Measurements from ENCODE around the gene IER3.

Gene IER3, protein sequence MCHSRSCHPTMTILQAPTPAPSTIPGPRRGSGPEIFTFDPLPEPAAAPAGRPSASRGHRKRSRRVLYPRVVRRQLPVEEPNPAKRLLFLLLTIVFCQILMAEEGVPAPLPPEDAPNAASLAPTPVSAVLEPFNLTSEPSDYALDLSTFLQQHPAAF

DNA sequence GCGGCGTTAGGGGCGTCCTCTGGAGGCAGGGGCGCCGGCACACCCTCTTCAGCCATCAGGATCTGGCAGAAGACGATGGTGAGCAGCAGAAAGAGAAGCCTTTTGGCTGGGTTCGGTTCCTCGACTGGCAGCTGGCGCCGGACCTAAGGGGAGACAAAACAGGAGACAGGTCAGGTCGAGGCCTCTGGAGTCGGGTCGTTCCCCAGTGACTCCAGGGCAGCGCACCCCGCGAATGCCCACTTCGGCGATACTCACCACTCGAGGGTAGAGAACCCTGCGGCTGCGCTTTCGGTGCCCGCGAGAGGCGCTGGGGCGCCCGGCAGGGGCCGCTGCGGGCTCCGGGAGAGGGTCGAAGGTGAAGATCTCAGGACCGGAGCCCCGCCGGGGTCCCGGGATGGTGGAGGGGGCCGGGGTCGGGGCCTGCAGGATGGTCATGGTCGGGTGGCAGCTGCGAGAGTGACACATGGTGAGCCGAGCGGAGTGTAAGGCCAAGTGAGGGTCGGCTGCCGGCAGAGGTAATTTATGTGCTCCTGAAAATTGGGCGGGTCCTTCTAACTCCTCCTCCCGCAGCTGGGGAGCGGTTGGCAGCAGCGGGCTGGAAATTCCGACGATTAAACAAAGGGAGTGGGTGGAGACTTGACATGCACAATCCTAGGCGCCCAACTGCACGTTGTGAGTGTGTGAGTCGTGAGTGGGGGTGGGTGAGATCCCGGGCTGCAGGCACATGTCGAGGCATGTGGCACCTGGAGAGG, at the start of gene IER3:
Gene IER3, minus strand, starts transcription at position 494 of the 752 bp plus-strand sequence. Its CDS starts 29 bp downstream, at position 465.
- Histone ChIP-seq H3K36me3 (peaks cover 17 to 19% (median 19%) of the 10 kb centered on the region in 3 donors), H3K9me3 (no peaks in the 10 kb centered on the region), H3K27me3 (no peaks in the 10 kb centered on the region), H3K4me1 (peaks cover 0 to 54% (median 28%) of the 10 kb centered on the region in 4 donors), H3K27ac (peak within 1 kb of the TSS; percentile 97 to 98), H3K4me3 (peak within 1 kb of the TSS; percentile 94 to 95)
- peak; percentile 84 to 91 for DNase-seq
- TF ChIP-seq, protein P1, sequence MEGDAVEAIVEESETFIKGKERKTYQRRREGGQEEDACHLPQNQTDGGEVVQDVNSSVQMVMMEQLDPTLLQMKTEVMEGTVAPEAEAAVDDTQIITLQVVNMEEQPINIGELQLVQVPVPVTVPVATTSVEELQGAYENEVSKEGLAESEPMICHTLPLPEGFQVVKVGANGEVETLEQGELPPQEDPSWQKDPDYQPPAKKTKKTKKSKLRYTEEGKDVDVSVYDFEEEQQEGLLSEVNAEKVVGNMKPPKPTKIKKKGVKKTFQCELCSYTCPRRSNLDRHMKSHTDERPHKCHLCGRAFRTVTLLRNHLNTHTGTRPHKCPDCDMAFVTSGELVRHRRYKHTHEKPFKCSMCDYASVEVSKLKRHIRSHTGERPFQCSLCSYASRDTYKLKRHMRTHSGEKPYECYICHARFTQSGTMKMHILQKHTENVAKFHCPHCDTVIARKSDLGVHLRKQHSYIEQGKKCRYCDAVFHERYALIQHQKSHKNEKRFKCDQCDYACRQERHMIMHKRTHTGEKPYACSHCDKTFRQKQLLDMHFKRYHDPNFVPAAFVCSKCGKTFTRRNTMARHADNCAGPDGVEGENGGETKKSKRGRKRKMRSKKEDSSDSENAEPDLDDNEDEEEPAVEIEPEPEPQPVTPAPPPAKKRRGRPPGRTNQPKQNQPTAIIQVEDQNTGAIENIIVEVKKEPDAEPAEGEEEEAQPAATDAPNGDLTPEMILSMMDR (IDR thresholded peaks at IDR 0.05): peak; percentile 65 to 81
- intact Hi-C loops (cut with DNase I; ENCODE audit: low total_unique reads): loop anchor here (5.0 to 10.0 kb wide), 3 partner anchors 78 to 341 kb away; partner anchors contain the start of gene DDR1

DNA sequence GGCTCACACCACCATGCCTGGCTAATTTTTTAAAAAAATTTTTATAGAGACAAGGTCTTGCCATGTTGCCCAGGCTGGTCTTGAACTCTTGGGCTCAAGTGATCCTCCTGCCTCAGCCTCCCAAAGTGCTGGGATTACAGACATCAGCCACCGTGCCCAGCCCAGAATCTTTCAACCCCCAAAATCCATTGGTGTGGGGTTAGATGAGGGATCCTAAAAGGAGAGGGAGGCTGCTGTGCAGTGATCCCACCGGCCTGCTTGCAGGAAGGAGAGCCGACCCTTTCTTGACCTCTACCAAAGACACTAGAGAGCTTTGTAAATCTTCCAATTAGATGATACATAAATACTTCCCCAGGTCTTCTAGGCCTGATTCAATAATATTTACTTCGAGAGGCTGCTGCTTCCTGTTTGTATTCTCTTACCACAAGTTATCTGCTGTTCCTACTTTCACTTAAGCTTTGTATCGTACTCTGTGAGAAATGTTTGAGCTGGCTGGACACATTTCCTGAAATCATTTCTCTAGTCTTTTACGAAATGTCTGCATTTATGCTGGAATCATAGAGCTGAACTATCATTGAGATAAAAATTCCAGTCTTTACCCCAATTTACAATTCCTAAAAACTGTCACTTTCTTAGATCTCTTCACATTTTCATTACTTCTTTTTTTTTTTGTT, 49.3 kb upstream of the IER3 start:
- Histone ChIP-seq H3K4me3 (no peak overlapping the region), H3K9me3 (no peaks in the 10 kb centered on the region), H3K36me3 (no peaks in the 10 kb centered on the region), H3K27me3 (no peaks in the 10 kb centered on the region), H3K27ac (peak overlapping the region; percentile 51 to 63), H3K4me1 (peaks cover 0 to 14% (median 0%) of the 10 kb centered on the region in 4 donors)
- intact Hi-C loops (cut with DNase I; ENCODE audit: low total_unique reads): no loop called here
- no peak for DNase-seq
- TF ChIP-seq, protein P1 (IDR thresholded peaks at IDR 0.05): no peak

DNA sequence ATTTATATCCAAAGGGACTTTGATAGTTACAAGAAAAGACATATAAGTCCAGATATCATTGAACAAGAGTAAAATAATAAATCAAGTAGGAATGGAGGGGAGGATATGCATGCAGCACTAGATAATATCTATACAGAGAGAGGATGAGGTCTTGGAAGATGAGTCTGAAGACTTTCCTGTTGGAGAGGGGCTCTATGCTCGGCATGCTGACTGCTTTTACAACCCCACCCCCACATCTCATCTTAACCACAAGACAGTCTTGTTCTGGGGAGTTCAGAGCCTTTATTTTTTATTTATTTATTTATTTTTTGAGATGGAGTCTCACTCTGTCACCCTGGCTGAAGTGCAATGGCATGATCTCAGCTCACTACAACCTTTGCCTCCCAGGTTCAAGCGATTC, 48.4 kb upstream of the IER3 start:
- TF ChIP-seq, protein P1 (IDR thresholded peaks at IDR 0.05): no peak

DNA sequence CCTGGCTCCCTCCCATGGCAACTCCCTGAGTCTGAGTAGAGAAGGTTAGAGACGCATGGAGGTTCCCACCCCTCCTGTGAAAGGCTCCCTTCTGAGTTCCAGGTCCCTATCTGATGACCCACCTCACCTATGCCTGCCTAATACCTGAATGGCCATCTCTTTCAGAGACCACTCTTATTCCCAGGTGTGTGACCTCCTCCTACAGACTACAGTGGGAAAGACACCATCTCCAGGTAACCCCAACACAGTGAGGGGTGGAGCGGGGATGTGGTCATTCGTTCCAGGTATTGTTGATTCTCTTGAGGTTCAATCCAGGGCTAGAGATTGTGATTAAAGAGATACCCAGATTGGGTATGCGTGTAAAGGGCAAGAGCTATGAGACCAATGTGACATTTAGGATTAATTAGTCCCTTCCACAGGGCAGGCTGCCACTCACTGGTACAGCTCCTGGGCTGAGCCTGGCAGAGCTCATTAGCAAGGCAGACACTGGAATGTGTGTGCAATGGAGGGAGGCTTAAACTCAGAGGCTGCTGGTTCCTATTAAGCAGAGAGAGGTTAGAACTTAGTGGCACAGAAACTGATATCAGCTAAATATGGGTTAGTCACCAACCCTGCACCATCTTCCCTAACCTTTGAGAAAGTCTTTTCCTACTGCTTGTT, 46.5 kb upstream of the IER3 start:
- intact Hi-C loops (cut with DNase I; ENCODE audit: low total_unique reads): no loop called here
- no peak overlapping the region for H3K27ac ChIP-seq
- no peak for DNase-seq
- H3K4me3 ChIP-seq: no peak overlapping the region
- TF ChIP-seq, protein P1 (IDR thresholded peaks at IDR 0.05): no peak
- H3K36me3 ChIP-seq: no peaks in the 10 kb centered on the region
- no peaks in the 10 kb centered on the region for H3K9me3 ChIP-seq
- H3K4me1 ChIP-seq: peaks cover 0 to 28% (median 3%) of the 10 kb centered on the region in 4 donors
- H3K27me3 ChIP-seq: no peaks in the 10 kb centered on the region

More for the DNA sequence above, 48.4 kb upstream of the IER3 start:
- H3K36me3 ChIP-seq: no peaks in the 10 kb centered on the region
- H3K9me3 ChIP-seq: no peaks in the 10 kb centered on the region
- no peak overlapping the region for H3K4me3 ChIP-seq
- intact Hi-C loops (cut with DNase I; ENCODE audit: low total_unique reads): no loop called here
- peaks cover 0 to 23% (median 2%) of the 10 kb centered on the region in 4 donors for H3K4me1 ChIP-seq
- no peak for DNase-seq
- H3K27me3 ChIP-seq: no peaks in the 10 kb centered on the region
- no peak overlapping the region for H3K27ac ChIP-seq

DNA sequence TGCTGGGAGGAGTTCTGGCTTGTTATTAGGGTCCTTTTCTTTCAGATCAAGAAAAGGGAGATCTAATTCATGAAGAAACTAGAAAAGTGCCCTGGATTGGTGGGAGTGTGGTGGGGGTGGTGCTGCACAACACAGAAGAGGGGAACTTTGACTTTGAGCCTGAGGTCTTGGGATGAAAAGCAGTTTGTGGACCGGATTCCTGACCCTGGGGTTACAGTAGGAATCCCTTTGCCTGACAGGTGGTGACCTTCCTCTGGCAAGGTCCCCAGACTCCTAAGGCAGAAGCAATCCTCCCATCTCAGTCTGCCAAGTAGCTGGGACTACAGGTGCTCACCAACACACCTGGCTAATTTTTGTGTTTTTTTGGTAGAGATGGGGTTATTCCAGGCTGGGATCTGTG, 45.3 kb upstream of the IER3 start:
- TF ChIP-seq, protein P1 (IDR thresholded peaks at IDR 0.05): no peak
- intact Hi-C loops (cut with DNase I; ENCODE audit: low total_unique reads): no loop called here
- no peak for DNase-seq
- Histone ChIP-seq H3K27me3 (no peaks in the 10 kb centered on the region), H3K27ac (no peak overlapping the region), H3K36me3 (no peaks in the 10 kb centered on the region), H3K9me3 (no peaks in the 10 kb centered on the region), H3K4me1 (peaks cover 0 to 28% (median 3%) of the 10 kb centered on the region in 4 donors), H3K4me3 (no peak overlapping the region)
